Keratinocyte (primary cell): Measurements from ENCODE around the gene RPL39.

Source experiments
- EZH2 ChIP-seq: IDR thresholded peaks from one replicate; pipeline ENCODE4 v1.6.1; 2012; ENCODE audit warnings: inconsistent platforms, mild to moderate bottlenecking, low read length, moderate library complexity
- TF ChIP-seq, protein P1 (sequence below), 3 experiments: IDR thresholded peaks in 1 of 3; conservative IDR thresholded peaks in 1 of 3; optimal IDR thresholded peaks in 1 of 3; 2 replicates in 2 of 3; 3 replicates in 1 of 3; pipeline versions ENCODE3 to v1.5.1; 2011; ENCODE audit warnings: low read length in 3 of 3, mild to moderate bottlenecking in 3 of 3, moderate library complexity in 2 of 3, control low read depth in 1 of 3, inconsistent platforms in 1 of 3; ENCODE audit not compliant: insufficient read depth in 2 of 3; ENCODE audit errors: extremely low read depth in 1 of 3

DNA sequence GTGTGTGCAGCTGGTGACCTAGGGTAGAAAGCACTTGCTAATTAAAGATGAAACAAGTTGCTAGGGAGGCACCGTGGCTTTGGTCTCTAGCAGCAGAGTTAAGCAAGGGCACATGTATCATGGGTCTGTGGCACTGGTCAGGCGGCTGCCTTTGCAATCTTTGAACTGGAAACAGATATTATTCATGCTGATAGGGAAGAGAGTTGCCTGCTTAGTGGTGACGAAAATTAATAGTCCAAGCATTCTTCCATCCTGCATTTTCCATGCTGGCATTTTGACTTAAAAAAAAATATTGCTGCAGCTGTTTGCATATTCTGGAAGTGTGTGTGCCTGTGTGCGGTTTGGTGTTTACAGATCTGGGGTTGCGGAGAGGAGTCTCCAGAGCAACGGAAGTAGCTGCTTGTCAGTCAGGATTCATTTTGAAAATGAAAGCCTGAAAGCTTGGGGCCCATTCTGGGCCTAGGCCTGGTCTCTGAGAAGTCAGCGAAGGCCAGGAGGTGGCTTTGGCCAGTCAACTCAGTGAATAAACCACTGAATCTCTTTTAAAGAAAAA is 35.4 kb downstream of the RPL39 start:
- TF ChIP-seq, protein P1, sequence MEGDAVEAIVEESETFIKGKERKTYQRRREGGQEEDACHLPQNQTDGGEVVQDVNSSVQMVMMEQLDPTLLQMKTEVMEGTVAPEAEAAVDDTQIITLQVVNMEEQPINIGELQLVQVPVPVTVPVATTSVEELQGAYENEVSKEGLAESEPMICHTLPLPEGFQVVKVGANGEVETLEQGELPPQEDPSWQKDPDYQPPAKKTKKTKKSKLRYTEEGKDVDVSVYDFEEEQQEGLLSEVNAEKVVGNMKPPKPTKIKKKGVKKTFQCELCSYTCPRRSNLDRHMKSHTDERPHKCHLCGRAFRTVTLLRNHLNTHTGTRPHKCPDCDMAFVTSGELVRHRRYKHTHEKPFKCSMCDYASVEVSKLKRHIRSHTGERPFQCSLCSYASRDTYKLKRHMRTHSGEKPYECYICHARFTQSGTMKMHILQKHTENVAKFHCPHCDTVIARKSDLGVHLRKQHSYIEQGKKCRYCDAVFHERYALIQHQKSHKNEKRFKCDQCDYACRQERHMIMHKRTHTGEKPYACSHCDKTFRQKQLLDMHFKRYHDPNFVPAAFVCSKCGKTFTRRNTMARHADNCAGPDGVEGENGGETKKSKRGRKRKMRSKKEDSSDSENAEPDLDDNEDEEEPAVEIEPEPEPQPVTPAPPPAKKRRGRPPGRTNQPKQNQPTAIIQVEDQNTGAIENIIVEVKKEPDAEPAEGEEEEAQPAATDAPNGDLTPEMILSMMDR (optimal IDR thresholded peaks at IDR 0.05 in 1 of 3, IDR thresholded peaks at IDR 0.05 in 1 of 3, conservative IDR thresholded peaks at IDR 0.05 in 1 of 3; ENCODE audit: extremely low read depth in 1 of 3, insufficient read depth in 2 of 3, low read length in 3 of 3) = no peak
- TF ChIP-seq EZH2 = no peak
